HEK293T (cell line): ENCODE measurements around the gene WDR90.

Experiments
- ARNT ChIP-seq: fragments of 450-650 bp; IDR thresholded peaks from 2 replicates; pipeline ENCODE4 v1.6.1; 2017; ENCODE audit warnings: mild to moderate bottlenecking
- BHLHE40 ChIP-seq: fragments of 450-650 bp; IDR thresholded peaks from 2 replicates; pipeline ENCODE4 v1.6.1; 2016; ENCODE audit warnings: mild to moderate bottlenecking, moderate library complexity, borderline replicate concordance
- CTBP1 ChIP-seq: fragments of 450-650 bp; IDR thresholded peaks from 2 replicates; pipeline ENCODE4 v1.6.1; 2016; ENCODE audit warnings: borderline replicate concordance
- ELF4 ChIP-seq: fragments of 450-650 bp; IDR thresholded peaks from 2 replicates; pipeline ENCODE4 v1.6.1; 2017; ENCODE audit warnings: antibody characterized with exemption
- FOXA1 ChIP-seq: fragments of 450-650 bp; IDR thresholded peaks from 2 replicates; pipeline ENCODE4 v1.6.1; 2016; ENCODE audit warnings: mild to moderate bottlenecking
- FOXK2 ChIP-seq: fragments of 450-650 bp; IDR thresholded peaks from 2 replicates; pipeline ENCODE4 v1.6.1; 2016; ENCODE audit warnings: mild to moderate bottlenecking
- HDGF ChIP-seq: fragments of 450-650 bp; IDR thresholded peaks from 2 replicates; pipeline ENCODE4 v1.6.1; 2017; ENCODE audit warnings: antibody characterized with exemption, borderline replicate concordance
- L3MBTL2 ChIP-seq: fragments of 450-650 bp; conservative IDR thresholded peaks from 2 replicates; pipeline ENCODE4 v1.6.1; 2016; ENCODE audit warnings: mild to moderate bottlenecking
- LEF1 ChIP-seq: fragments of 450-650 bp; IDR thresholded peaks from 2 replicates; pipeline ENCODE4 v1.6.1; 2017; ENCODE audit warnings: mild to moderate bottlenecking, borderline replicate concordance
- NFRKB ChIP-seq: fragments of 450-650 bp; IDR thresholded peaks from 2 replicates; pipeline ENCODE4 v1.6.1; 2016; ENCODE audit warnings: mild to moderate bottlenecking, moderate library complexity
- SP1 ChIP-seq: fragments of 450-650 bp; IDR thresholded peaks from 2 replicates; pipeline ENCODE4 v1.6.1; 2017
- SUZ12 ChIP-seq: fragments of 450-650 bp; IDR thresholded peaks from 2 replicates; pipeline ENCODE4 v1.6.1; 2016; ENCODE audit warnings: mild to moderate bottlenecking
- TARDBP ChIP-seq: fragments of 450-650 bp; IDR thresholded peaks from 2 replicates; pipeline ENCODE4 v1.6.1; 2016
- ZNF384 ChIP-seq: fragments of 450-650 bp; IDR thresholded peaks from 2 replicates; pipeline ENCODE4 v1.6.1; 2016

GRCh38 chr16:703406-703805 lies 54.2 kb downstream of the WDR90 start:
- no peak for TF ChIP-seq L3MBTL2
- no peak for TF ChIP-seq BHLHE40
- TF ChIP-seq TARDBP: no peak
- TF ChIP-seq SUZ12: no peak
- TF ChIP-seq FOXA1: no peak
- TF ChIP-seq SP1: no peak
- TF ChIP-seq LEF1: no peak
- no peak for TF ChIP-seq HDGF
- no peak for TF ChIP-seq ARNT
- no peak for TF ChIP-seq ELF4
- no peak for TF ChIP-seq NFRKB
- no peak for TF ChIP-seq ZNF384
- TF ChIP-seq FOXK2: no peak
- TF ChIP-seq CTBP1: no peak
